WTC11 (cell line): ENCODE measurements around the gene PCSK9.

Experiments used
- AFF4 ChIP-seq: sonication (generic); formaldehyde crosslinking; IDR thresholded peaks from 2 replicates; pipeline ENCODE4 v1.8.1; 2023; ENCODE audit warnings: mild to moderate bottlenecking, missing genetic modification reagents, borderline replicate concordance
- E2F4 ChIP-seq: sonication (generic); formaldehyde crosslinking; IDR thresholded peaks from 2 replicates; pipeline ENCODE4 v1.8.1; 2022; ENCODE audit warnings: low read depth, mild to moderate bottlenecking, moderate library complexity, missing genetic modification reagents, borderline replicate concordance
- MYBL2 ChIP-seq: sonication (generic); formaldehyde crosslinking; IDR thresholded peaks from 2 replicates; pipeline ENCODE4 v1.8.1; 2023; ENCODE audit warnings: mild to moderate bottlenecking, moderate library complexity, missing genetic modification reagents
- ZNF121 ChIP-seq: sonication (generic); formaldehyde crosslinking; IDR thresholded peaks from 2 replicates; pipeline ENCODE4 v1.8.0; 2023; ENCODE audit warnings: missing genetic modification reagents
- TF ChIP-seq, protein P1 (sequence below): fragments of 200-600 bp; IDR thresholded peaks from 2 replicates; pipeline ENCODE4 v1.8.0; 2022; ENCODE audit warnings: antibody characterized with exemption
- TF ChIP-seq, protein P2 (sequence below): sonication (generic); formaldehyde crosslinking; conservative IDR thresholded peaks from 2 replicates; pipeline ENCODE4 v1.8.1; 2023; ENCODE audit warnings: mild to moderate bottlenecking, low read depth, missing genetic modification reagents, moderate library complexity

DNA sequence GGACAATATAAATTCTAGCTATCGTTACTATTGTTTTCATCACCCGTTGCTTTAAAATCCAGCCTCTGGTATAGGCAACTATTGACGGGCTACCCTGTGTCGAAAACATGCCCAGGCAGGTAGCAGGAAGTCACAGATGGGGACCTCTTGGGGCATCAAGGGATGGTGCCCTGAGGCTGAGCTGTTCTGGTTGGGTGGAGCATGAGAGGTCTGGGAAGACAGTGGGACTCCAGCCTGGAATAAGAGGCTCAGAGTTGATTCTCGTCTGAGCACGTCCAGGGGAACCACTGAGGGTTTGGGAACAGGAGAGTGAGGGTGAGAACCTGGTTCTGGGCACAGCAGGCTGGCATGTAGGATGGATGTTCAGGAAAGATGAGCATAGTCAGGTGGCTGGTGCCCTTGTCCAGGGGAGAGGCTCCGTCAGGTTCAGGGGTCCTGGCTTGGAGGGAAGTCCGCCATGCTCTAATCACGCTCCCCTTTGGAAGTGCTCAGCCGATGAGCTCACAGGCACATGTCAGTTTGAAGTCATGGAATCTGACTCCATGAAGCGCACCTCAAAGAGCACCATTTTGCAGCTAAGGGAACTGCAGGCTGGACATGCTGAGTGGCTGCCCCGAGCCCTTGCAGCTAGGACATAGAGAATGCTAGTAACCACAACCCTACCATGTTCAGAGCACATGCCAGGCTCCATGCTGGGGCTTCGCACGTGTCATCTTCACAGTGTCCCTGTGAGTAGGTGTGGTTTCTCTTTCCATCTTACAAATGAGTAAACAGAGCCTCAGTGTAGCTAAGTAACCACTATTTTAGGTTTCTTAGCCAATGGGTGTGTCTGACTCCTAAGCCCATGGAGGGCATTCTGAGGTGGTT, 21.0 kb downstream of the PCSK9 start:
- TF ChIP-seq, protein P1, sequence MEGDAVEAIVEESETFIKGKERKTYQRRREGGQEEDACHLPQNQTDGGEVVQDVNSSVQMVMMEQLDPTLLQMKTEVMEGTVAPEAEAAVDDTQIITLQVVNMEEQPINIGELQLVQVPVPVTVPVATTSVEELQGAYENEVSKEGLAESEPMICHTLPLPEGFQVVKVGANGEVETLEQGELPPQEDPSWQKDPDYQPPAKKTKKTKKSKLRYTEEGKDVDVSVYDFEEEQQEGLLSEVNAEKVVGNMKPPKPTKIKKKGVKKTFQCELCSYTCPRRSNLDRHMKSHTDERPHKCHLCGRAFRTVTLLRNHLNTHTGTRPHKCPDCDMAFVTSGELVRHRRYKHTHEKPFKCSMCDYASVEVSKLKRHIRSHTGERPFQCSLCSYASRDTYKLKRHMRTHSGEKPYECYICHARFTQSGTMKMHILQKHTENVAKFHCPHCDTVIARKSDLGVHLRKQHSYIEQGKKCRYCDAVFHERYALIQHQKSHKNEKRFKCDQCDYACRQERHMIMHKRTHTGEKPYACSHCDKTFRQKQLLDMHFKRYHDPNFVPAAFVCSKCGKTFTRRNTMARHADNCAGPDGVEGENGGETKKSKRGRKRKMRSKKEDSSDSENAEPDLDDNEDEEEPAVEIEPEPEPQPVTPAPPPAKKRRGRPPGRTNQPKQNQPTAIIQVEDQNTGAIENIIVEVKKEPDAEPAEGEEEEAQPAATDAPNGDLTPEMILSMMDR = no peak
- no peak for TF ChIP-seq MYBL2 (CRISPR knock-in tag)
- TF ChIP-seq, protein P2, sequence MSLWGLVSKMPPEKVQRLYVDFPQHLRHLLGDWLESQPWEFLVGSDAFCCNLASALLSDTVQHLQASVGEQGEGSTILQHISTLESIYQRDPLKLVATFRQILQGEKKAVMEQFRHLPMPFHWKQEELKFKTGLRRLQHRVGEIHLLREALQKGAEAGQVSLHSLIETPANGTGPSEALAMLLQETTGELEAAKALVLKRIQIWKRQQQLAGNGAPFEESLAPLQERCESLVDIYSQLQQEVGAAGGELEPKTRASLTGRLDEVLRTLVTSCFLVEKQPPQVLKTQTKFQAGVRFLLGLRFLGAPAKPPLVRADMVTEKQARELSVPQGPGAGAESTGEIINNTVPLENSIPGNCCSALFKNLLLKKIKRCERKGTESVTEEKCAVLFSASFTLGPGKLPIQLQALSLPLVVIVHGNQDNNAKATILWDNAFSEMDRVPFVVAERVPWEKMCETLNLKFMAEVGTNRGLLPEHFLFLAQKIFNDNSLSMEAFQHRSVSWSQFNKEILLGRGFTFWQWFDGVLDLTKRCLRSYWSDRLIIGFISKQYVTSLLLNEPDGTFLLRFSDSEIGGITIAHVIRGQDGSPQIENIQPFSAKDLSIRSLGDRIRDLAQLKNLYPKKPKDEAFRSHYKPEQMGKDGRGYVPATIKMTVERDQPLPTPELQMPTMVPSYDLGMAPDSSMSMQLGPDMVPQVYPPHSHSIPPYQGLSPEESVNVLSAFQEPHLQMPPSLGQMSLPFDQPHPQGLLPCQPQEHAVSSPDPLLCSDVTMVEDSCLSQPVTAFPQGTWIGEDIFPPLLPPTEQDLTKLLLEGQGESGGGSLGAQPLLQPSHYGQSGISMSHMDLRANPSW (CRISPR knock-in tag) = no peak
- TF ChIP-seq ZNF121 (CRISPR knock-in tag) = no peak
- no peak for TF ChIP-seq E2F4 (CRISPR knock-in tag)
- TF ChIP-seq AFF4 = no peak
